ENCODE measurements around the gene DISC1. TPM values are rescaled to one million over a fixed set of nuclear protein-coding genes. Genes with fewer than 3 reads are reported as not detected.

DISC1 gene
- total and polyA plus RNA-seq, 2 donors (not counting 3 experiments of a cell fraction or from before 2014, with no cell fraction given) = 3.3 to 14.7 TPM

DNA sequence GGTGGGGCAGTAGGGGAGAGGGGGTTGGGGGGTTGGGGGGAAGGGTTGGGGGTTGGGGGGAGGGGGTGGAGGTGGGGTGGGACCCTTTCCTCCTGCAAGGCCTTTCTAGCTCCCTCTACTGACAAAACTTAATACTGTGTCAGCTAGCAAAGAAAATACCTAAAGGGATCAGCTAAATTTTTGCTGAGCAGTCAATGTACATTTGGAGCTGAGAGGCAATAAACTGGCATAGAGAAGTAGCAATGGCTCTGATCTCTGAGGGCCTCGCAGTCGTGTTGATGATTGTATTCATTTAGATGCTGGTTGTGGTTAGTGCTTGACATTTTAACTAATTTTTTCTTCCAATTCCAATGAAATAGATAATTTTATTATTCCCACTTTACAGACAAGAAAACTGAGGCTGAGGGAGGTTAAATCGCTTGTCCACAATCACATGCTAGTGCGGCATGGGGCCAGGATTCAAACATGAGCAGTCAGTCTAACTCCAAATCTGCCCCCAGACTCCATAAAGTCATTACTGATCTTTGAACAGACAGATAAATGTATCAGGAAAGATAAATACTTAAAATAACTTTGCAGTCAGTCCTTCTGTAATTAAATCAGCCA is 357.1 kb downstream of the DISC1 start:
- Histone ChIP-seq H3K4me3 (replicated peaks in 1 of 3; ENCODE audit: insufficient read depth in 1 of 3, low read depth in 1 of 3, low read length in 3 of 3) (no peak overlapping the region), H3K4me1 (ENCODE audit: control insufficient read depth, extremely low read depth, insufficient read depth, low read length) (no peaks in the 10 kb centered on the region), H3K27me3 (ENCODE audit: control insufficient read depth in 2 of 2, insufficient read depth in 2 of 2, low read length in 2 of 2) (no peaks in the 10 kb centered on the region), H3K79me2 (ENCODE audit: control insufficient read depth, insufficient read depth, low read length) (no peaks in the 10 kb centered on the region), H3K36me3 (ENCODE audit: control insufficient read depth in 2 of 2, extremely low read depth in 1 of 2, insufficient read depth in 2 of 2, low read length in 2 of 2) (no peaks in the 10 kb centered on the region), H3K9me1 (replicated peaks; ENCODE audit: control insufficient read depth, extremely low read depth, insufficient read depth, low read length) (no peaks in the 10 kb centered on the region), H3K9ac (replicated peaks; ENCODE audit: extremely low read depth, insufficient read depth, low read length) (no peak overlapping the region), H2AFZ (ENCODE audit: low read depth, low read length) (no peak overlapping the region), H4K20me1 (replicated peaks; ENCODE audit: control insufficient read depth, extremely low read depth, insufficient read depth, low read length) (no peaks in the 10 kb centered on the region), H3K27ac (ENCODE audit: insufficient read depth, low read depth, low read length) (no peak overlapping the region), H3K4me2 (ENCODE audit: insufficient read depth, low read length) (no peak overlapping the region), H3K9me3 (replicated peaks; ENCODE audit: control insufficient read depth, insufficient read depth, low read length) (no peaks in the 10 kb centered on the region)
- DNase-seq (ENCODE audit: low read depth, low spot score) (no peak), FAIRE-seq (no peak)
- no TSS peak for BruUV-seq (replicated peaks)
- intact Hi-C loops (cut with micrococcal nuclease) = no loop called here
- peak in 1 of 2 donors; percentile 12 for TF ChIP-seq CTCF (IDR thresholded peaks at IDR 0.05; ENCODE audit: extremely low read depth in 1 of 2, insufficient read depth in 1 of 2, low read depth in 1 of 2, low read length in 2 of 2)
- no peak for TF ChIP-seq JUN (IDR thresholded peaks at IDR 0.05; ENCODE audit: borderline replicate concordance, insufficient read depth, insufficient read length, low read depth)
- POLR2A ChIA-PET = interaction anchor here (1.0 kb wide), 1 partner anchor 16 kb away, joined by 4 read pairs; no protein-coding TSS in a partner anchor
- dilution Hi-C loops (cut with MboI; ENCODE audit: extremely low pct_ligation_motif_present, low sequenced_read_pairs) = no loop called here
- CTCF ChIA-PET = interaction anchor here (1.2 to 2.3 kb wide), 9 partner anchors 10 to 227 kb away, joined by 3 to 16 read pairs (median 4); no protein-coding TSS in a partner anchor

DNA sequence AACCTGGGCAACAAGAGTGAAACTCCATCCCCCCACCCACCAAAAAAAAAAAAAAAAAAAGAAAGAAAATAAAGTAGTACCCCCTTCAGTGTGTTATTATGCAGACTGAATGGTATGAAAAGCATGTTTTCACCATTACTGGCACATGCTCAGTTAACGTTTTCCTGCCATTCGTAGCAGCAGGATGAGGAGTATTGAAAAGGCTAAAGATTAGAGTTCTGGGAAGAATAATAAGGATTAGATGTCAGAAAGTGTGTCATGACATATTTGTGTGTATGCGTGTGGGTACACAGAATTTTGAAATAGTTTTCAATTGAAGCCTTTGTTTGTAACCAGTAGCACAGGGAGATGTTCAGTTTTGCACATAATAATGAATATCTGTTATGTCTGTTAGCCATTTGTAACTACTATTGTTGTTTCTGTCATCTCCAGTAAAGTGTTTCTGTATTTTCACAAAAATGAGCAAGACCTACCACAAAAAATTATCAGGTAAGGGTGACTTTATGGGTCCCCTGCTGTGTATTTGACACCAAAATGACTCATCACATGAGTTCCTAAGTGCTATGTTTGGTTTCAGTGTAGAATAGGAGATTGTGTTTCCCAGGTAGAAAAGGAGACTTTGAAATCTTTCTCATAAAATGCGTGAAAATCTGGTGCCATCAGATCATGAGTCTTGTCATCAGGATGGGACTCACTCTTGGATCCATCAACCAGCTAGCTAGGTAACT is 358.9 kb downstream of the DISC1 start:
- Histone ChIP-seq H3K27me3 (ENCODE audit: control insufficient read depth in 2 of 2, insufficient read depth in 2 of 2, low read length in 2 of 2) (no peaks in the 10 kb centered on the region), H3K9me3 (replicated peaks; ENCODE audit: control insufficient read depth, insufficient read depth, low read length) (no peaks in the 10 kb centered on the region), H4K20me1 (replicated peaks; ENCODE audit: control insufficient read depth, extremely low read depth, insufficient read depth, low read length) (no peaks in the 10 kb centered on the region), H3K4me3 (replicated peaks in 1 of 3; ENCODE audit: insufficient read depth in 1 of 3, low read depth in 1 of 3, low read length in 3 of 3) (no peak overlapping the region), H3K36me3 (ENCODE audit: control insufficient read depth in 2 of 2, extremely low read depth in 1 of 2, insufficient read depth in 2 of 2, low read length in 2 of 2) (no peaks in the 10 kb centered on the region), H3K4me2 (ENCODE audit: insufficient read depth, low read length) (no peak overlapping the region), H3K27ac (ENCODE audit: insufficient read depth, low read depth, low read length) (no peak overlapping the region), H2AFZ (ENCODE audit: low read depth, low read length) (no peak overlapping the region), H3K9ac (replicated peaks; ENCODE audit: extremely low read depth, insufficient read depth, low read length) (no peak overlapping the region), H3K79me2 (ENCODE audit: control insufficient read depth, insufficient read depth, low read length) (no peaks in the 10 kb centered on the region), H3K9me1 (replicated peaks; ENCODE audit: control insufficient read depth, extremely low read depth, insufficient read depth, low read length) (no peaks in the 10 kb centered on the region), H3K4me1 (ENCODE audit: control insufficient read depth, extremely low read depth, insufficient read depth, low read length) (peaks cover 9% of the 10 kb centered on the region)
- dilution Hi-C loops (cut with MboI; ENCODE audit: extremely low pct_ligation_motif_present, low sequenced_read_pairs) (no loop called here), intact Hi-C loops (cut with micrococcal nuclease) (no loop called here)
- POLR2A ChIA-PET = no interaction called here
- no TSS peak for BruUV-seq (replicated peaks)
- DNase-seq (ENCODE audit: low read depth, low spot score) (no peak), FAIRE-seq (no peak)
- no peak for TF ChIP-seq FOS (IDR thresholded peaks at IDR 0.05; ENCODE audit: borderline replicate concordance, insufficient read depth, low read length)
- no peak for TF ChIP-seq MYC (IDR thresholded peaks at IDR 0.05; ENCODE audit: low read depth, low read length)
- TF ChIP-seq POLR2AphosphoS5 (IDR thresholded peaks at IDR 0.05; ENCODE audit: insufficient read depth, low read depth, low read length) = no peak
- no peak for TF ChIP-seq CTCF (IDR thresholded peaks at IDR 0.05; ENCODE audit: extremely low read depth in 1 of 2, insufficient read depth in 1 of 2, low read depth in 1 of 2, low read length in 2 of 2)
- TF ChIP-seq JUN (IDR thresholded peaks at IDR 0.05; ENCODE audit: borderline replicate concordance, insufficient read depth, insufficient read length, low read depth) = no peak
- TF ChIP-seq MAX (IDR thresholded peaks at IDR 0.05; ENCODE audit: insufficient read depth, insufficient read length) = no peak
- CTCF ChIA-PET = no interaction called here
